Liver (tissue), 3 donors: ENCODE results near the gene ATP8B3.

Experiments used
- EGR1 ChIP-seq, 2 donors: IDR thresholded peaks; 2 replicates each; pipeline ENCODE4 v1.6.1; 2016 to 2018; ENCODE audit warnings: antibody characterized with exemption in 2 of 2, low read depth in 2 of 2
- FOXA1 ChIP-seq: IDR thresholded peaks from 2 replicates; pipeline ENCODE4 v1.6.1; 2016; ENCODE audit warnings: antibody characterized with exemption
- GABPA ChIP-seq, 2 donors: IDR thresholded peaks in 1 of 2; conservative IDR thresholded peaks in 1 of 2; 2 replicates each; pipeline ENCODE4 v1.6.1; 2016; ENCODE audit warnings: antibody characterized with exemption in 2 of 2, mild to moderate bottlenecking in 1 of 2, moderate library complexity in 1 of 2
- JUND ChIP-seq, 2 donors: IDR thresholded peaks; 2 replicates each; pipeline ENCODE4 v1.6.1; 2016; ENCODE audit warnings: antibody characterized with exemption in 2 of 2
- MAX ChIP-seq: IDR thresholded peaks from 2 replicates; pipeline ENCODE4 v1.6.1; 2016; ENCODE audit warnings: antibody characterized with exemption
- NR2F2 ChIP-seq: IDR thresholded peaks from 2 replicates; pipeline ENCODE4 v1.6.1; 2016; ENCODE audit warnings: antibody characterized with exemption
- RAD21 ChIP-seq, 2 donors: IDR thresholded peaks; 2 replicates each; pipeline ENCODE4 v1.6.1; 2016; ENCODE audit warnings: antibody characterized with exemption in 2 of 2, mild to moderate bottlenecking in 2 of 2
- SP1 ChIP-seq: IDR thresholded peaks from 2 replicates; pipeline ENCODE4 v1.6.1; 2018; ENCODE audit warnings: antibody characterized with exemption, mild to moderate bottlenecking
- TAF1 ChIP-seq: conservative IDR thresholded peaks from 2 replicates; pipeline ENCODE4 v1.6.1; 2016; ENCODE audit warnings: antibody characterized with exemption, mild to moderate bottlenecking
- YY1 ChIP-seq: IDR thresholded peaks from 2 replicates; pipeline ENCODE4 v1.6.1; 2016; ENCODE audit warnings: antibody characterized with exemption, mild to moderate bottlenecking
- ZBTB33 ChIP-seq: IDR thresholded peaks from 2 replicates; pipeline ENCODE4 v1.6.1; 2016; ENCODE audit warnings: antibody characterized with exemption
- TF ChIP-seq, protein P1 (sequence below): fragments of 150-350 bp; IDR thresholded peaks from 2 replicates; pipeline ENCODE4 v1.5.1; 2017; ENCODE audit warnings: improper control_type of control experiment, low read depth, low read length; ENCODE audit not compliant: missing input control
- TF ChIP-seq, protein P2 (sequence below): IDR thresholded peaks from 2 replicates; pipeline ENCODE4 v1.6.1; 2016; ENCODE audit warnings: antibody characterized with exemption, mild to moderate bottlenecking
- donor health status: healthy.
- donor health status: healthy.

- TF ChIP-seq, protein P1, sequence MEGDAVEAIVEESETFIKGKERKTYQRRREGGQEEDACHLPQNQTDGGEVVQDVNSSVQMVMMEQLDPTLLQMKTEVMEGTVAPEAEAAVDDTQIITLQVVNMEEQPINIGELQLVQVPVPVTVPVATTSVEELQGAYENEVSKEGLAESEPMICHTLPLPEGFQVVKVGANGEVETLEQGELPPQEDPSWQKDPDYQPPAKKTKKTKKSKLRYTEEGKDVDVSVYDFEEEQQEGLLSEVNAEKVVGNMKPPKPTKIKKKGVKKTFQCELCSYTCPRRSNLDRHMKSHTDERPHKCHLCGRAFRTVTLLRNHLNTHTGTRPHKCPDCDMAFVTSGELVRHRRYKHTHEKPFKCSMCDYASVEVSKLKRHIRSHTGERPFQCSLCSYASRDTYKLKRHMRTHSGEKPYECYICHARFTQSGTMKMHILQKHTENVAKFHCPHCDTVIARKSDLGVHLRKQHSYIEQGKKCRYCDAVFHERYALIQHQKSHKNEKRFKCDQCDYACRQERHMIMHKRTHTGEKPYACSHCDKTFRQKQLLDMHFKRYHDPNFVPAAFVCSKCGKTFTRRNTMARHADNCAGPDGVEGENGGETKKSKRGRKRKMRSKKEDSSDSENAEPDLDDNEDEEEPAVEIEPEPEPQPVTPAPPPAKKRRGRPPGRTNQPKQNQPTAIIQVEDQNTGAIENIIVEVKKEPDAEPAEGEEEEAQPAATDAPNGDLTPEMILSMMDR: no peak
- TF ChIP-seq ZBTB33: no peak
- TF ChIP-seq MAX: no peak
- TF ChIP-seq YY1: no peak
- TF ChIP-seq, protein P2, sequence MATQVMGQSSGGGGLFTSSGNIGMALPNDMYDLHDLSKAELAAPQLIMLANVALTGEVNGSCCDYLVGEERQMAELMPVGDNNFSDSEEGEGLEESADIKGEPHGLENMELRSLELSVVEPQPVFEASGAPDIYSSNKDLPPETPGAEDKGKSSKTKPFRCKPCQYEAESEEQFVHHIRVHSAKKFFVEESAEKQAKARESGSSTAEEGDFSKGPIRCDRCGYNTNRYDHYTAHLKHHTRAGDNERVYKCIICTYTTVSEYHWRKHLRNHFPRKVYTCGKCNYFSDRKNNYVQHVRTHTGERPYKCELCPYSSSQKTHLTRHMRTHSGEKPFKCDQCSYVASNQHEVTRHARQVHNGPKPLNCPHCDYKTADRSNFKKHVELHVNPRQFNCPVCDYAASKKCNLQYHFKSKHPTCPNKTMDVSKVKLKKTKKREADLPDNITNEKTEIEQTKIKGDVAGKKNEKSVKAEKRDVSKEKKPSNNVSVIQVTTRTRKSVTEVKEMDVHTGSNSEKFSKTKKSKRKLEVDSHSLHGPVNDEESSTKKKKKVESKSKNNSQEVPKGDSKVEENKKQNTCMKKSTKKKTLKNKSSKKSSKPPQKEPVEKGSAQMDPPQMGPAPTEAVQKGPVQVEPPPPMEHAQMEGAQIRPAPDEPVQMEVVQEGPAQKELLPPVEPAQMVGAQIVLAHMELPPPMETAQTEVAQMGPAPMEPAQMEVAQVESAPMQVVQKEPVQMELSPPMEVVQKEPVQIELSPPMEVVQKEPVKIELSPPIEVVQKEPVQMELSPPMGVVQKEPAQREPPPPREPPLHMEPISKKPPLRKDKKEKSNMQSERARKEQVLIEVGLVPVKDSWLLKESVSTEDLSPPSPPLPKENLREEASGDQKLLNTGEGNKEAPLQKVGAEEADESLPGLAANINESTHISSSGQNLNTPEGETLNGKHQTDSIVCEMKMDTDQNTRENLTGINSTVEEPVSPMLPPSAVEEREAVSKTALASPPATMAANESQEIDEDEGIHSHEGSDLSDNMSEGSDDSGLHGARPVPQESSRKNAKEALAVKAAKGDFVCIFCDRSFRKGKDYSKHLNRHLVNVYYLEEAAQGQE: no peak
- no peak for TF ChIP-seq JUND (IDR thresholded peaks at IDR 0.05)
- TF ChIP-seq EGR1 (IDR thresholded peaks at IDR 0.05; ENCODE audit: low read depth in 2 of 2): no peak
- no peak for TF ChIP-seq RAD21 (IDR thresholded peaks at IDR 0.05)
- no peak for TF ChIP-seq TAF1
- no peak for TF ChIP-seq FOXA1
- peak; percentile 11 for TF ChIP-seq SP1
- no peak for TF ChIP-seq GABPA (IDR thresholded peaks at IDR 0.05 in 1 of 2, conservative IDR thresholded peaks at IDR 0.05 in 1 of 2)
- no peak for TF ChIP-seq NR2F2
Measured at GRCh38 chr19:1840541-1841115, 28.6 kb upstream of the ATP8B3 start.
